HCT116 (cell line): ENCODE results near the gene TRRAP. TPM values are rescaled to one million over a fixed set of nuclear protein-coding genes. Genes with fewer than 3 reads are reported as not detected.

Source experiments
- ATAC-seq: fragments of 200-7000 bp; cut with Tn5 transposase; 2 replicates; pipeline ENCODE4 v1.9.1; 2020; ENCODE audit warnings: mild to moderate bottlenecking, moderate library complexity
- BruUV-seq: library from RNA; stranded (reverse); fragments of 400-500 nt; replicated peaks from 2 replicates; lab custom pipeline; 2021; lab: Mats Ljungman, UMichigan
- CTCF ChIA-PET: fragments of 300-600 bp; sonication (Branson Sonifier 250); formaldehyde crosslinking; loops from one replicate; lab custom pipeline; 2021; ENCODE audit warnings: antibody characterized with exemption; lab: Charles Lee
- POLR2A ChIA-PET: fragments of 300-600, 350-600 bp; sonication (Branson Sonifier 250); formaldehyde crosslinking; loops from one replicate; lab custom pipeline; 2021; ENCODE audit warnings: antibody characterized with exemption; lab: Charles Lee
- RAD21 ChIA-PET, 2 experiments: fragments of 300-600 bp; sonication (Branson Sonifier 250); formaldehyde crosslinking; loops; one replicate each; lab custom pipeline; 2023; ENCODE audit warnings: low total read pairs in 2 of 2; ENCODE audit not compliant: uncharacterized antibody in 2 of 2, unreplicated experiment in 2 of 2, low non-redundant PET in 1 of 2; lab: Charles Lee
- DNase-seq: peaks from one replicate; pipeline ENCODE4 v3.0.0-alpha.2; 2010; ENCODE audit warnings: low read depth, low spot score
- H2AFZ ChIP-seq: fragments of 200-600 bp; shearing (Covaris generic), sonication (generic); 2 replicates; pipeline ENCODE4 v1.6.1; 2017; ENCODE audit warnings: low read depth, mixed run types, mixed read lengths, antibody characterized with exemption, low read length; ENCODE audit not compliant: poor library complexity, severe bottlenecking
- H3K27ac ChIP-seq: 2 replicates; pipeline ENCODE4 v1.5.1; 2012; ENCODE audit warnings: low read depth, low read length
- H3K27me3 ChIP-seq: fragments of 200-600 bp; sonication (generic); 2 replicates; pipeline ENCODE4 v1.6.1; 2016; ENCODE audit warnings: mixed run types, low read length, mixed read lengths; ENCODE audit not compliant: insufficient read depth
- H3K36me3 ChIP-seq, 2 experiments: fragments of 200-500 bp in 1 of 2; fragments of 200-600 bp in 1 of 2; sonication (Bioruptor generic) in 1 of 2; sonication (generic) in 1 of 2; 2 replicates each; pipeline versions ENCODE4 v1.5.1 to v1.6.1; 2014 to 2016; ENCODE audit warnings: low read length in 2 of 2, inconsistent platforms in 1 of 2, mixed read lengths in 1 of 2, mixed run types in 1 of 2; ENCODE audit not compliant: insufficient read depth in 2 of 2, control insufficient read depth in 1 of 2
- H3K4me1 ChIP-seq, 2 experiments: fragments of 200-600 bp in 1 of 2; sonication (generic) in 1 of 2; 2 replicates each; pipeline versions ENCODE4 v1.5.1 to v1.6.1; 2012 to 2017; ENCODE audit warnings: low read length in 2 of 2, inconsistent platforms in 1 of 2, mild to moderate bottlenecking in 1 of 2, mixed read lengths in 1 of 2, mixed run types in 1 of 2, moderate library complexity in 1 of 2; ENCODE audit not compliant: insufficient read depth in 2 of 2, control insufficient read depth in 1 of 2
- H3K4me2 ChIP-seq: fragments of 200-600 bp; sonication (generic); 2 replicates; pipeline ENCODE4 v1.6.1; 2017; ENCODE audit warnings: mixed run types, low read length, mixed read lengths
- H3K4me3 ChIP-seq, 2 experiments: fragments of 200-600 bp in 1 of 2; sonication (generic) in 1 of 2; replicated peaks in 1 of 2; 2 replicates each; pipeline ENCODE4 v1.5.1; 2011 to 2016; ENCODE audit warnings: low read length in 2 of 2, control low read depth in 1 of 2, low read depth in 1 of 2, mild to moderate bottlenecking in 1 of 2, mixed read lengths in 1 of 2, mixed run types in 1 of 2
- H3K79me2 ChIP-seq: fragments of 200-600 bp; sonication (generic); 2 replicates; pipeline ENCODE4 v1.6.1; 2017; ENCODE audit warnings: mild to moderate bottlenecking, mixed run types, low read length, moderate library complexity, mixed read lengths; ENCODE audit not compliant: insufficient read depth
- H3K9ac ChIP-seq: fragments of 200-600 bp; sonication (generic); 2 replicates; pipeline ENCODE4 v1.6.1; 2016; ENCODE audit warnings: low read length, mixed read lengths
- H3K9me2 ChIP-seq: fragments of 200-600 bp; sonication (generic), shearing (Covaris generic); 2 replicates; pipeline ENCODE4 v1.6.1; 2017; ENCODE audit warnings: mixed run types, mild to moderate bottlenecking, moderate library complexity; ENCODE audit not compliant: insufficient read depth
- H3K9me3 ChIP-seq, 2 experiments: fragments of 200-500 bp in 1 of 2; fragments of 200-600 bp in 1 of 2; sonication (Bioruptor generic) in 1 of 2; sonication (generic) in 1 of 2; 2 replicates each; pipeline ENCODE4 v1.6.1; 2014 to 2017; ENCODE audit warnings: low read length in 2 of 2, mixed read lengths in 2 of 2, inconsistent platforms in 1 of 2, low read depth in 1 of 2, mild to moderate bottlenecking in 1 of 2, mixed run types in 1 of 2, moderate library complexity in 1 of 2; ENCODE audit not compliant: control insufficient read depth in 1 of 2, insufficient read depth in 1 of 2
- H4K20me1 ChIP-seq: fragments of 200-600 bp; sonication (generic), shearing (Covaris generic); 2 replicates; pipeline ENCODE4 v1.6.1; 2017; ENCODE audit warnings: mixed run types, mild to moderate bottlenecking, moderate library complexity; ENCODE audit not compliant: insufficient read depth
- CEBPB ChIP-seq: IDR thresholded peaks from 2 replicates; pipeline ENCODE4 v1.6.1; 2012; ENCODE audit warnings: low read depth
- ELF1 ChIP-seq: IDR thresholded peaks from 2 replicates; pipeline ENCODE4 v1.6.1; 2012; ENCODE audit warnings: low read depth, borderline replicate concordance
- EZH2 ChIP-seq: fragments of 200-600 bp; sonication (generic); IDR thresholded peaks from 2 replicates; pipeline ENCODE4 v1.6.1; 2017; ENCODE audit warnings: antibody characterized with exemption, mixed run types
- EZH2phosphoT487 ChIP-seq: fragments of 200-600 bp; IDR thresholded peaks from 2 replicates; pipeline ENCODE4 v1.6.1; 2018; ENCODE audit warnings: antibody characterized with exemption, borderline replicate concordance
- POLR2AphosphoS5 ChIP-seq: IDR thresholded peaks from 2 replicates; pipeline ENCODE4 v1.6.1; 2011; ENCODE audit warnings: mild to moderate bottlenecking, low read depth, low read length, moderate library complexity
- SIN3A ChIP-seq: IDR thresholded peaks from 2 replicates; pipeline ENCODE4 v1.6.1; 2012; ENCODE audit warnings: low read depth
- SRF ChIP-seq: IDR thresholded peaks from 2 replicates; pipeline ENCODE4 v1.6.1; 2012; ENCODE audit warnings: low read depth
- TCF7L2 ChIP-seq: IDR thresholded peaks from 2 replicates; pipeline ENCODE4 v1.7.0; 2011; ENCODE audit warnings: borderline replicate concordance, inconsistent platforms; ENCODE audit not compliant: insufficient read depth, insufficient read length; ENCODE audit errors: extremely low read depth
- YY1 ChIP-seq: IDR thresholded peaks from 2 replicates; pipeline ENCODE4 v1.6.1; 2011; ENCODE audit warnings: low read length, low read depth, moderate library complexity, mild to moderate bottlenecking; ENCODE audit not compliant: insufficient replicate concordance; ENCODE audit errors: extremely low read depth
- intact Hi-C: fragments of 100-400 bp; cut with micrococcal nuclease; formaldehyde crosslinking; loops from 2 replicates; pipeline ENCODE4 v1.10.0; 2022
- total RNA-seq: library from RNA; stranded (reverse); gene quantifications from one replicate; pipeline ENCODE4 v1.2.1, GENCODE V29; 2021; ENCODE audit not compliant: unreplicated experiment
- TF ChIP-seq, protein P1 (sequence below), 3 experiments: fragments of 200-600 bp in 1 of 3; sonication (generic) in 1 of 3; IDR thresholded peaks in 2 of 3; conservative IDR thresholded peaks in 1 of 3; 2 replicates each; pipeline ENCODE4 v1.5.1; 2012 to 2017; ENCODE audit warnings: low read depth in 2 of 3, low read length in 2 of 3, antibody characterized with exemption in 1 of 3, borderline replicate concordance in 1 of 3, control low read depth in 1 of 3, mild to moderate bottlenecking in 1 of 3, mixed read lengths in 1 of 3, mixed run types in 1 of 3, moderate library complexity in 1 of 3; ENCODE audit not compliant: insufficient read depth in 1 of 3
- TF ChIP-seq, protein P2 (sequence below): IDR thresholded peaks from 2 replicates; pipeline ENCODE4 v1.6.1; 2012; ENCODE audit warnings: low read depth

The TRRAP gene
- total RNA-seq, 1 experiment from 2014 or later: 44.5 TPM

DNA sequence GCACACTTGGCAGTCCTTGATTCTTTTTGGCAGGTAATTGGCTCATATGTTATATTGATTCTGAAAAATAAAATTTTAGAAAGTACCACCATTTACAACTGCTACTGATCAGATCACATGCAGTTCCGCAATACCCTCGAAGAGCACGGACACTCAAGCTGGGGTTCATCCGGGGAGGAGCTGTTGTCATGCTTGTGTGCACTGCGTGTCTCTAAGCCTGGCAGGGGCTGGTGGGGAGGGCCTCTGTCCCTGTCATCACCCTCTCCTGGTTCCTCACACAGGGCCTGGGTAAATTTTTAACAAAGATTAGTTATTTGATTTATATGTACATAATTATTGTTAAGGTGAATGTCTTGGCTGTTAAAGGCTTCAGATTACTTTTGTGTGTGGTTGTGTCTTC is 45.2 kb downstream of the TRRAP start:
- Histone ChIP-seq H3K9me2 (no peaks in the 10 kb centered on the region), H3K27ac (no peak overlapping the region), H4K20me1 (no peaks in the 10 kb centered on the region), H3K4me1 (no peaks in the 10 kb centered on the region), H3K79me2 (no peaks in the 10 kb centered on the region), H2AFZ (no peak overlapping the region), H3K4me2 (no peak overlapping the region), H3K4me3 (no peak overlapping the region), H3K9me3 (no peaks in the 10 kb centered on the region), H3K36me3 (peaks cover 43 to 58% of the 10 kb centered on the region in 2 experiments; a peak in 3 of 4 replicates), H3K9ac (no peak overlapping the region), H3K27me3 (no peaks in the 10 kb centered on the region)
- DNase-seq (no peak), ATAC-seq (no peak)
- RAD21 ChIA-PET: no interaction called here
- no TSS peak for BruUV-seq
- TF ChIP-seq YY1 (no peak), SRF (no peak)
- TF ChIP-seq, protein P1, sequence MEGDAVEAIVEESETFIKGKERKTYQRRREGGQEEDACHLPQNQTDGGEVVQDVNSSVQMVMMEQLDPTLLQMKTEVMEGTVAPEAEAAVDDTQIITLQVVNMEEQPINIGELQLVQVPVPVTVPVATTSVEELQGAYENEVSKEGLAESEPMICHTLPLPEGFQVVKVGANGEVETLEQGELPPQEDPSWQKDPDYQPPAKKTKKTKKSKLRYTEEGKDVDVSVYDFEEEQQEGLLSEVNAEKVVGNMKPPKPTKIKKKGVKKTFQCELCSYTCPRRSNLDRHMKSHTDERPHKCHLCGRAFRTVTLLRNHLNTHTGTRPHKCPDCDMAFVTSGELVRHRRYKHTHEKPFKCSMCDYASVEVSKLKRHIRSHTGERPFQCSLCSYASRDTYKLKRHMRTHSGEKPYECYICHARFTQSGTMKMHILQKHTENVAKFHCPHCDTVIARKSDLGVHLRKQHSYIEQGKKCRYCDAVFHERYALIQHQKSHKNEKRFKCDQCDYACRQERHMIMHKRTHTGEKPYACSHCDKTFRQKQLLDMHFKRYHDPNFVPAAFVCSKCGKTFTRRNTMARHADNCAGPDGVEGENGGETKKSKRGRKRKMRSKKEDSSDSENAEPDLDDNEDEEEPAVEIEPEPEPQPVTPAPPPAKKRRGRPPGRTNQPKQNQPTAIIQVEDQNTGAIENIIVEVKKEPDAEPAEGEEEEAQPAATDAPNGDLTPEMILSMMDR (IDR thresholded peaks at IDR 0.05 in 2 of 3, conservative IDR thresholded peaks at IDR 0.05 in 1 of 3; ENCODE audit: borderline replicate concordance in 1 of 3, insufficient read depth in 1 of 3, low read depth in 2 of 3, low read length in 2 of 3): no peak
- POLR2A ChIA-PET: no interaction called here
- intact Hi-C loops: no loop called here
- CTCF ChIA-PET: no interaction called here

DNA sequence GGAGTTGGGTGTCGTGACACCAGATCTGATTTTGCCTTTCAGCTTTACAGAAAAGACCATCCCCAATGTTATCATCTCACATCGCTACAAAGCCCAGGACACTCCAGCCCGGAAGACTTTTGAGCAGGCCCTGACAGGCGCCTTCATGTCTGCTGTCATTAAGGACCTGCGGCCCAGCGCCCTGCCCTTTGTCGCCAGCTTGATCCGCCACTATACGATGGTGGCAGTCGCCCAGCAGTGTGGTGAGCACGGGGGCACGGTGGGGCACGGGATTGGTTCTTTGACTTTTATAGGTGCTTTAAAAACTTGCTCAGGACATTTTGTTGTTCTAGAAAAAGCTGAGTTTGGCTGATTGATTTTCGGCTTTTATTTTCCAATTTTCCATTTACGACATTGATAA is 48.8 kb downstream of the TRRAP start:
- H3K36me3 ChIP-seq: peaks cover 51 to 56% of the 10 kb centered on the region in 2 experiments; a peak in 3 of 4 replicates
- no peaks in the 10 kb centered on the region for H3K4me1 ChIP-seq
- no peaks in the 10 kb centered on the region for H4K20me1 ChIP-seq
- no peaks in the 10 kb centered on the region for H3K27me3 ChIP-seq
- no peak for ATAC-seq
- H3K4me3 ChIP-seq: no peak overlapping the region
- no peak for DNase-seq
- no peak overlapping the region for H3K9ac ChIP-seq
- intact Hi-C loops: no loop called here
- H3K9me2 ChIP-seq: no peaks in the 10 kb centered on the region
- no peaks in the 10 kb centered on the region for H3K79me2 ChIP-seq
- ChIA-PET RAD21 (no interaction called here), CTCF (no interaction called here), POLR2A (no interaction called here)
- H3K27ac ChIP-seq: no peak overlapping the region
- no peaks in the 10 kb centered on the region for H3K9me3 ChIP-seq
- H2AFZ ChIP-seq: no peak overlapping the region
- H3K4me2 ChIP-seq: no peak overlapping the region
- BruUV-seq: no TSS peak
- no peak for TF ChIP-seq ELF1
- no peak for TF ChIP-seq EZH2
- TF ChIP-seq SIN3A: no peak
- TF ChIP-seq CEBPB: no peak
- no peak for TF ChIP-seq POLR2AphosphoS5
- TF ChIP-seq EZH2phosphoT487: no peak
- TF ChIP-seq, protein P1 (IDR thresholded peaks at IDR 0.05 in 2 of 3, conservative IDR thresholded peaks at IDR 0.05 in 1 of 3; ENCODE audit: borderline replicate concordance in 1 of 3, insufficient read depth in 1 of 3, low read depth in 2 of 3, low read length in 2 of 3): no peak
- TF ChIP-seq TCF7L2: no peak
- TF ChIP-seq, protein P2, sequence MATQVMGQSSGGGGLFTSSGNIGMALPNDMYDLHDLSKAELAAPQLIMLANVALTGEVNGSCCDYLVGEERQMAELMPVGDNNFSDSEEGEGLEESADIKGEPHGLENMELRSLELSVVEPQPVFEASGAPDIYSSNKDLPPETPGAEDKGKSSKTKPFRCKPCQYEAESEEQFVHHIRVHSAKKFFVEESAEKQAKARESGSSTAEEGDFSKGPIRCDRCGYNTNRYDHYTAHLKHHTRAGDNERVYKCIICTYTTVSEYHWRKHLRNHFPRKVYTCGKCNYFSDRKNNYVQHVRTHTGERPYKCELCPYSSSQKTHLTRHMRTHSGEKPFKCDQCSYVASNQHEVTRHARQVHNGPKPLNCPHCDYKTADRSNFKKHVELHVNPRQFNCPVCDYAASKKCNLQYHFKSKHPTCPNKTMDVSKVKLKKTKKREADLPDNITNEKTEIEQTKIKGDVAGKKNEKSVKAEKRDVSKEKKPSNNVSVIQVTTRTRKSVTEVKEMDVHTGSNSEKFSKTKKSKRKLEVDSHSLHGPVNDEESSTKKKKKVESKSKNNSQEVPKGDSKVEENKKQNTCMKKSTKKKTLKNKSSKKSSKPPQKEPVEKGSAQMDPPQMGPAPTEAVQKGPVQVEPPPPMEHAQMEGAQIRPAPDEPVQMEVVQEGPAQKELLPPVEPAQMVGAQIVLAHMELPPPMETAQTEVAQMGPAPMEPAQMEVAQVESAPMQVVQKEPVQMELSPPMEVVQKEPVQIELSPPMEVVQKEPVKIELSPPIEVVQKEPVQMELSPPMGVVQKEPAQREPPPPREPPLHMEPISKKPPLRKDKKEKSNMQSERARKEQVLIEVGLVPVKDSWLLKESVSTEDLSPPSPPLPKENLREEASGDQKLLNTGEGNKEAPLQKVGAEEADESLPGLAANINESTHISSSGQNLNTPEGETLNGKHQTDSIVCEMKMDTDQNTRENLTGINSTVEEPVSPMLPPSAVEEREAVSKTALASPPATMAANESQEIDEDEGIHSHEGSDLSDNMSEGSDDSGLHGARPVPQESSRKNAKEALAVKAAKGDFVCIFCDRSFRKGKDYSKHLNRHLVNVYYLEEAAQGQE: no peak
